Activated CD4-positive, alpha-beta T cell treated with anti-CD3 and anti-CD28 coated beads, Interleukin-2, amount 50 U/mL, for 1 hour (primary cell): ENCODE measurements around the gene IL1RAPL1.
"Not testable (repeated sequence)": the region's sequence is repeated elsewhere in the genome, so short reads cannot be mapped to it uniquely, and the experiment has no call there.

Experiments
- DNase-seq: peaks from one replicate; pipeline ENCODE4 v3.0.0-alpha.2; 2020

The IL1RAPL1 gene

DNA sequence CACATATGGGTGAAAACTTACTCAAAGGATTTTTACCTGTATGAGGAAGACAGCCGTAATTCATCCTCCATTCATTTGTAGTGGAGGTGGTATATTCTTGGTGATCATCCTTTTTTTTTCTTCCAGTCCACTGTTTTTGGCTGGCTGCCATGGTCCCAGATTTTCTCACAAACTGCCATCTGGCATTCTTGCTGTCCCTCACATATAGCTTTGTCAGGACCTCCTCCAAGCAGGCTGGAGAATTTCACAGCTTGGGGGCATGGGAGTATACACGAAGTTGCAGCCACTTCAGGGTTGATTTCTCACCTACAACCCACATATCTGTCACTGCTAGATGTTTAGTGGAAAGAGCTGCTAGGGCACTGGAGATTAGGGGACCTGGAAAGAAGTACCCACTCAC, 401.0 kb downstream of the IL1RAPL1 start:
- DNase-seq, result no peak

DNA sequence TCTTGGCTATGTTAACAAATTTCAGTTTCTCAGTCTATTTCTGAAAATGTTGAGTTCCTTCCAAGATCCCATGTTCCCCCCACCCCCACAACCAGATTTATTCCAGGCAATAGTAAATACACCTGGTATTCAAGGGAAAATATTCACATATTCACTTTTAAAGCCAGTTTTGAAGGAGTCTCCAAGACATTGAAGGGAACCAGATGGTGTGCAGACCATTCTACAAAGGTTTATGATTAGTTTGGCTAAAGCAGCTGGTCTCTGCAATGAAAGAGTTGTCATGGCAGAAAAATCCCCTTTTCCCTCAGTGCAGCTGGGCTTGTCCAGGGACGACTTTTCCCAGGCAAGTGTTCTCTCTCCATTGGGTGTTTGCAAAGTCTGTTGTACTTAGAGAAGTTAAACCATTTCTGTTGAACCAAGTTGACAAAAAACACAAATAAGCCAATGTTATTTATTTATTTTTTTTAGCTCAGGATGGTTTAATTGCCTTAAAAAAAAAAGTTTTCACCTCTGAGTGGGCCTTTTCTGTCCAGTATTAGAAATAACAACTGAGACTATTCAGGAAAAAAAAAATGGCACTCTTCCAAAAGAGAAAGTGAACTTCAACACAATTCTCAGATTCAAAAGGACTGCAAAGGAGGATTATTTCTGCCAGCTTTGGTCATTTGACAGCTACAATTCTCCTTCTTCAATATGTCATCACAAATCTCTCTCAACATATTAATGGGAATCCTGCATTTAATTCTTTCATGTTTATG, 410.6 kb downstream of the IL1RAPL1 start:
- no peak for DNase-seq

DNA sequence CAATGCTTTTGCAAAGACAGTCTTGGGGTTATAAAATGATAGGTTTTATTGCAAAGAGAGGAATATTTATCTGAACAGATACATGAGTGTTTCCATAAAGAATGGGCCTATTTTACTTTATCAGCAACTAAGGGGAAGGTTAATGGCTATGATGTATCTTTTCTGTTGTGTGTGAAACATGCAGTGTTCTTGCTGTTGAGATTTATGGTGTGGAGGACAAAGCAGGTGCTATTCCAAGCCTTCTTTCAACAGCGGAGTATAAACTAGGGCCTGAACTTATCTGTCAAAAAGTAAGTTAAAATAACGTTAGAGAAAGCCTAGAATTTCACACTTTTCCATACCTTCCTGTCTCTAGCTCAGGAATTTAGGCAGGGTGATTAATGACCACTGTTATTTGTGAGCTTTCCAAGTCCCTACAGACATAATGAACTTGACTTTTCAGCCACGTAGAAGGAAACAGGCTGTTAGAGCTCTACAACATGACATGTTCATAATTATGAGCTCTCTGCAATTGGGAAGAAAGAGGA, 411.4 kb downstream of the IL1RAPL1 start:
- DNase-seq, result no peak

- DNase-seq, result no peak
Measured at GRCh38 chrX:29012867-29013266, 425.6 kb downstream of the IL1RAPL1 start.

DNA sequence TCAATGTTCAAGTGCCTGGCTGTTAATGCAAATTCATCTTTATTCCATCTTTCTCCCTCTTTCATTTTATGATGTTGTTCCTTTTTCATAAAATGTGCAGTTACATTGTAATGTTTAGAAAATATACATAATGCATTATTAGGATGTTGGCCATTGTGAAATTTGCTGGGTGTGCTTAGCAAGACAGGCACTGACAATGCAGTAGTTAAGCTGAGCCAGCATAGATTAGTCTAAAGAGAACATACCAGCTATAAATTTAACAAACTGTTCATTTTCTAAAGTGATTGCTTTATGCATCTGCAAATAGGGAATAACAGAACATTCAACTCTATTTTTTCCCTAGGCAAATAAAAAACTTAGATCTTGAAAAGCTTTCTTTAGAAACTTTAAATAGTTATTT, 436.0 kb downstream of the IL1RAPL1 start:
- DNase-seq, result no peak

GRCh38 chrX:29024871-29025270, 437.6 kb downstream of the IL1RAPL1 start:
- no peak for DNase-seq

DNA sequence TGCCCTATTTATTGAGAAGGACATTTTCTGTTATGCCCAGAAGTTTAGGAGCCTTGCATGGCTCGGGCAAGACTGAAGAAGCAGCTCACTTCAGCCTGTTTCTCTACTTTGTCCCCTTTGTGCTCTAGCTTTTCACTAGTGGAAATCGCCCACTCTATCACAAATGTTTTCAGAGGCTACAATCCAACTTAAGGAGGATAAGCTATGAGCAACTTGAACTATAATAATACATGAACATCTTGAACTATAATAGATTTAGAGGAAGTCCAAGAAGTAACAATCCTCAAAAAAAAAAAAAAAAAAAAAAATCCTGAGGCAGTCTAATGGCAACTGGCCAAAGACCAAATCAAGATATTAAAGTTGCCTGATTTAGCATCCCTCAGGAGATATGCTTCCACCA, 452.3 kb downstream of the IL1RAPL1 start:
- no peak for DNase-seq

GRCh38 chrX:29040160-29040559, 452.9 kb downstream of the IL1RAPL1 start:
- no peak for DNase-seq

DNA sequence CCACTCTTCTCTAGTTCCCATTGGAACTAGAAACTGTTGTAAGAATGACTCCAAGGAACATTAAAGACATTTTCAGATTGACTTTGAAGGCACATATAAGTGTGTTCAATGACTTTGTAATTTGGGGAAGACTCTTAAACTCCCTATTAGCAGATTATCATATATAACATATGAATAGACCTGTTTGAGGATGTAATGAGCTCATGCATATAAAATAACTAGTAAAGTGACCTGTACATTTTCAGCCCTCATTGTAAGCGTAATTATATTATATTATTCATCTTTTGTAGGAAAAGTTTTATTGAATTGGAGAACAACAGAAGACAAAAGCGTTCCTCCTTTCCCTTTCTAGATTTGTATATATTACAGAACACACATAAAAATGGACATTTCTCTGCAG, 455.1 kb downstream of the IL1RAPL1 start:
- DNase-seq, result no peak

DNA sequence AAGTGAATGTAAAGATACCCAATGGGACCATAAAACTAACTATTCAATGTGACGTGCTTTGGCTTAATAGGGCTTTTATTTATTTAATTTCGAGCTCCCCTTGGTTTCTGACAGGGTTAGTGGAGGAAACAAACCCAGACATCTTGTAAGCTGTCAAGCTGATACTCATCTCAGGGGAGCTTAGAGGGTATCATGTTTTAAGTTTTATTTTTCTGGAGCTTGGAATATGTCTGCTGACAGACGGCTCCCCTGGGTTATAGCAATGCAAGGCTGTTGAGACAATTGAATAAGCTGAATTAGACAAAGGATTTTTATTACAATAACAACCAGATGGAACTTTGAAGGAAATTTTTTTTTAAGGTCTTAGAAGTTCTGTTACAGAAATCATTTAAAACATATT, 456.5 kb downstream of the IL1RAPL1 start:
- DNase-seq, result no peak

GRCh38 chrX:29044423-29045184, 457.4 kb downstream of the IL1RAPL1 start:
- no peak for DNase-seq

GRCh38 chrX:29065477-29065876, 478.2 kb downstream of the IL1RAPL1 start:
- no peak for DNase-seq

DNA sequence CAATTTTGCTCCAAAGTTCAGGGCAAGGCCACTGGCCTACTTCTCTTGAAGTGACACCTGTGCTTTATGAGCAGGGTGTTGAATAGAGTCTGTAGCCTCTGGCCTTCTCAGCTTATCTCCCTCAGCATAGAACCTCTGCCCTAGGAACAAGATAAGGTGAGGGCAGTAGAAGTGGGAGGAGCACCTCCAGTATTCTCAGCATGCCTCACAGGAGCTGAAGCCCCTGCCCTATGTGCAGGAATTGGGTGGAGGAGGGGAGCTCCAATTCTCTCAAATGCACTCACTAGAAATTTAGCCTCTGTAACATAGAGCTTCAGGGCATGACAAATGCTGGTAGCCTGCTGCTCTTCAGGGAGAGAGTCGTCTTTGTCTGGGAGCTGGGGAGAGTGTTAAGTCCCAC, 479.3 kb downstream of the IL1RAPL1 start:
- no peak for DNase-seq

DNA sequence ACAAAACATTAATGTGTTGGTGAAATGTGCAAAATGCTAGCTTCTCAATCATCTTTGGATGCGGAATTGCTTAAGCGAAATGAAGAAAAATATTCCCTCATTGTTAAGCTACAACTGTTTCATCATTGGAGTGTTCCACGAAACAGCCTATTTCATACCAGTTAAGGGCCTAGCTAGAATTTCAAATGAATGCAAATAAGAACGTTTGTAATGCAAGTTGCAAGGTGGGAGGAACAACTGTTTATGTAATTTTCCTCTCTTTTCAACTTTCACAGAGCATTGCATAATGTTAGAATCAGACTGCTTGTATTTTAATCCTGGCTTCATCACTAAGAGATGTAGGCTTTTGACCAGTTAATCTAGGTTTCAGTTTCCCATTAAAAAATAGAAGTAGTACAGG, 480.1 kb downstream of the IL1RAPL1 start:
- DNase-seq, result no peak

DNA sequence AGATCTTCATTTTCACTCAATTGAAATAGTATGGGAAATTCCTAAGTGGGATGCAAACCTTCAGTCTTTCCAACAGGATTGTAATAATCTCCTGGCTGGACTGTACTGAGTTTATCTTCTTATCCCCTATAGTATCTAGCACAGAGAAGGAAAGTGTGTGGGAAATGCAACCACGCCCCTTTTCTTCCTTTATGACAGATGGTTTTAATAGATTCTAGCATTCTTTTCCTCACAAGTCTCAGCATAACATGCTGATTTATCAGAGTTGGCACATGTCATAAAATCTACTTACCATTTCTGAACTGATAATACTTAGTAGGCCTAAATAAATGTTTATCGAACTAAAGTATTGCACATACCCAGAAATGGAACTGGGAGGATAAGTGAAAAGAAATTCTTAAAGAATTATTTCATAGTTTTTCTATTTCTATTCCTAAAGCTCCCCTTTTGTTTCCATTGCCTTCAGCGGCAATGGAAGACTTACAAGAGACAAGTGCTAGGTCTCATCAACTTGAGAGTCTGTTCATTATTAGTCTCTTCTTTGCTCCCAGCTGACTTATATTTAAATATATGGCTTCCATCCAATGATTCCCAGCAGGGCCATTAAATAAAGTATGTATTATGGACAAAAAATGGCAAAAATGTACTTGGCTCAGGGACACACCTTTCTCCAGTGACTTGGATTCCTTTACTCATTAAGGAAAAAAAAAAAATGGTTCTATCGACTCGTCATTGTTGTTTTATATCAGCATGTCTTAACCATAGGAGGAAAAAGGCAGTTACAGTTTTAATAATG, 484.5 kb downstream of the IL1RAPL1 start:
- no peak for DNase-seq

- no peak for DNase-seq
Measured at GRCh38 chrX:29082558-29082957, 495.3 kb downstream of the IL1RAPL1 start.

DNA sequence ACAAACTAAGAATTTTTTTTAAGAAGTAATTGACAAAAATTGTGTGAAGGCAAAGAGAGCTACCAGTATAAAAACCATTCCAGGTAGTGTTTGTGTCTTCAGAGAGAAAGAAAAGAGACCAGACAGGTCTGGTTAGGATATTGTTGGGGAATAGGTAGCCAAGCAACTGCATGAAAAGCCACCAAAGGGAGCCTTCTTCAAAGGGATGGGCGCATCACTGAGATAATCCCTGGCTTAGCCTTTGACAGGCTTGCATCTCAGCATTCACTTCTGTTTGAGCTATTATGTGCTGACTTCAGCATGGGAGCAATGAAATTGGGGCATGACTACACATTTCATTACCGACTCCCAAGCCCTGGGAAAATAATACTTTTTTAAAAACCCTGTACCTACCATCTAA, 496.6 kb downstream of the IL1RAPL1 start:
- DNase-seq, result no peak

- DNase-seq, result no peak
Measured at GRCh38 chrX:29090811-29091210, 503.6 kb downstream of the IL1RAPL1 start.

- DNase-seq, result no peak
Measured at GRCh38 chrX:29107231-29107630, 520.0 kb downstream of the IL1RAPL1 start.

GRCh38 chrX:29110041-29110440, 522.8 kb downstream of the IL1RAPL1 start:
- no peak for DNase-seq

DNA sequence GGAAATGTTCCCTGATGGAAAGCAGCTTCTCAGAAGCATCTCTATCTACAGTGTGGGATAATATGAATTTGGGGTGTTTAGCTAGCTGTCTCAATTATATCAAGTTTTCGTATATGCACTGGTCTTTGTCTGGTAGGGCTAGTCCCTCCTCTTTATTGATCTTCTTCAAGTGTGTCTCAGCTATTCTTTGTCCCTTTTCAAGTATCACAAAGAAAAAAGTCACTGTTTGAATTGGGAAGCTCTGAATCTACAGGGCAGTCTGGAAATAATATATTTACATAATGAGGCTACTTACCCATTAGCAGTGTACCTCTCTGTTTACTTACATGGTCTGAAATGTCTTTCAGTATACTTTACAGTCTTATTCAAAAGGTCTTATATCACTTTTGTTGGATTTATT, 526.0 kb downstream of the IL1RAPL1 start:
- DNase-seq, result no peak

DNA sequence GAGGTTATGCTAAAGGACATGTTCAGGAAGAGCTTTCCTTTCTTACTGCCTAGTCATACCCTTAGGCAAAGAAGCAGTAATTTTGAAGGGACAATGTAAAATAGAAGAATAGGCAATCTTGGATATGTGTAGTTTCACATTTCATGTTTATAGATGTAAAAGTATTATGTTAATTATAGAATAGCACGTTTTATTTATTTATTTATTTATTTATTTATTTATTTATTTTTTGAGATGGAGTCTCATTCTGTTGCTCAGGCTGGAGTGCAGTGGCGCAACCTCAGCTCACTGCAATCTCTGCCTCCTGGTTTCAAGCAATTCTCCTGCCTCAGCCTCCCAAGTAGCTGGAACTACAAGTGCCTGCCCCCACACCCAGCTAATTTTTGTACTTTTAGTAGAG, 535.6 kb downstream of the IL1RAPL1 start:
- DNase-seq, result not testable (repeated sequence)

- DNase-seq, result no peak
Measured at GRCh38 chrX:29130905-29131304, 543.7 kb downstream of the IL1RAPL1 start.
